Activated CD4-positive, alpha-beta T cell treated with anti-CD3 and anti-CD28 coated beads, Interleukin-2, amount 50 U/mL, for 48 hours (primary cell): ENCODE measurements around the gene ECE2.
"Not testable (repeated sequence)": the region's sequence is repeated elsewhere in the genome, so short reads cannot be mapped to it uniquely, and the experiment has no call there.

Experiments
- DNase-seq, 2 experiments: peaks; one replicate each; pipeline ENCODE4 v3.0.0-alpha.2; 2020

Gene ECE2

DNA sequence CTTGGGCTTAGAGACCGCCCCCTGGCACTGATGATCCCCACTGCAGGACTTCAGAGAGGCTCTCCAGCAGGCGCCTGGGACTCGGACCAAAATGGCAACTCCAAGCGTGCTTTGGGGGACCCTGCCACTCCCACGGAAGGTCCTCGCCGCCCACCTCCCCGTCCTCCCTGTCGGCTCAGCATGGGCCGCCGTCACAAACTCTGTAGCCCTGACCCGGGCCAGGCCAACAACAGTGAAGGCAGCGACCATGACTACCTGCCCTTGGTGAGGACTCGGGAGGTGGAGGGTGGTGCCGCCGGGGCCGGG, 34.7 kb upstream of the ECE2 start:
- DNase-seq, result no peak

DNA sequence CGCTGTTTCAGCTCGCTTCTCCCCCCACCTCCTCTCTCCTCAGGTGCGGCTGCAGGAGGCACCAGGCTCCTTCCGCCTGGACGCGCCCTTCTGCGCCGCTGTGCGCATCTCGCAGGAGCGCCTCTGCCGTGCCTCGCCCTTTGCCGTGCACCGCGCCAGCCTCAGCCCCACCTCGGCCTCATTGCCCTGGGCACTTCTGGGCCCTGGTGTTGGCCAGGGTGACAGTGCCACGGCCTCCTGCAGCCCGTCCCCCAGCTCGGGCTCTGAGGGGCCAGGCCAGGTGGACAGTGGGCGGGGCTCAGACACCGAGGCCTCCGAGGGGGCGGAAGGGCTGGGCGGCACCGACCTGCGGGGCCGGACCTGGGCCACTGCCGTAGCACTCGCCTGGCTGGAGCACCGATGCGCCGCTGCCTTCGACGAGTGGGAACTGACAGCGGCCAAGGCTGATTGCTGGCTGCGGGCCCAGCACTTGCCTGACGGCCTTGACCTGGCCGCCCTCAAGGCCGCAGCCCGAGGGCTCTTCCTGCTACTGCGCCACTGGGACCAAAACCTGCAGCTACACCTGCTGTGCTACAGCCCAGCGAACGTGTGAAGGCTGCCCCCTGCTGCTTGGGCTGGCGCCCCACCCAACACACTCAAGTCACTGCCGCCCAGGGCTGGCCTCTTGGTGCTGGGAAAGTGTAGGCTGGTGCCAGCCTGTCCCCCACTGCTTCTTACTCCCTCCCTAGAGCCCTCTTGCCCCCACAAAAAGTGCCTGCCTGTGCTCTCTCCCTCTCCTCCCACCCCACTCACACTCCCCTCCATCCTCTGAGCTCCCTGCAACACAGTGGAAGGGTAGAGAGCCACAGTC, 34.1 kb upstream of the ECE2 start:
- DNase-seq, result no peak

DNA sequence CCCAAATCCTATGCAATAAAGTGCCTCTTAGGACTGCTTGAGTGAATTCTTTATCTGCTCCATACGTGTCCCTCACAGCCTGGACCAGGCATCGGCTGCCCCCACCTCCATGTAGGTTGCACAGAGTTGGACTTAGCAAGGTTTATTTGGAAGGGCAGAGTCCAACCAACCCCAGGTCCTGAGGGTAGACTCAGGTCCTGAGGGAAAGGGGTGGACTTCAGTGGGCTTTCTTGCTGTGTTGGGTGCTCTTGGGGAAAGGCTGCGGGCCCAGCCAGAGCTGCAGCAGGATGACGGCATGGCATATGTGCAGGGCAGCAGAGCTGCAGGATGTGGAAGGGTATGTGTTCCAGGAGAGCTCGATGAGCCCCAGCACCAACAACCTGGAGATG, 33.5 kb upstream of the ECE2 start:
- DNase-seq, result no peak

DNA sequence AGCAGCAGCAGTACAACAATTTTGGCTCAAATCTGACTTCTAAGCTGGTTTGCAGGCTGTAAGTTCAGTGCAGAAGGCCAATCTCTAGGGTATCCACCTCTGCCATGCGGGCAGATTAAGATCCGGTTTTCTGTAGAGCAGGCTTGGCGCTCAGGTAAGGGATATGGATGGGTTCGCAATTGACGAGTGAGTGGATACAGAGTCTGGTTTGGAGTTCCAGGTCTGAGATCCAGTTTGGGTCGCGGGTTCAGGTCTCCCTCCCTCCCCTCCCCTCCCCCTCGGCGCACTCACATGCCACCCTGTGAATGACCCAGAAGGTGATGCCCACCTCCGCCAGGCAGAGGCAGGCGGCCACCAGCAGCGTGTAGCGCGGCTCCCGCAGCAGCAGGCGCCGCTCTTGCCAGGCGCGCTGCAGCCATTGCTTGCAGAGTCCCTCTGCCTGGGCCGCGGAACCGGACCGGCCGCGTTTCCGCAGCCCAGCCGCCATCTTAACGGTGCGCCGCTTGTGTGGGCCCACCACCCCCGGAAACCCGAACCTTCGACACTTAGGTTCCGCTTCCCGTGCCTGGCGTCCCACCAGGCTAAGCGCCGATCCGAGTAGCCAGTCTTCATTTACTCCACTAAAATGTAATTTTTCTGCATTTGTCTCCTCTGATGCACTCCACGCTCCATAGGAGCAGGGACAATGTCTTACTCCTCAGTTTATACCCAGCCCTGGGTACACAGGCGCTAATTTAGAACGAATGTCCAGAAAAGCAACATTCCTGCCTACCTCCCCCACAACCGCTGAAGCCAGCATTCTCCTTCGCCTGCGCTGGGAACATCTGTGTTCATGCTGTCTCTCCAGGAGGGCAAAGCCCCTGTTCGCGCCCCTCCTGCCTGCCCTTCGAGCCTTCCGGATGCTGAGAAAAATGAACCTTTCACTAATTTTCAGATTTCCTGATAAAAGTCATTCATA, 27.1 kb upstream of the ECE2 start, which contains the start of gene ALG3:
Gene ALG3 (minus strand): TSS at position 509 of the 958 bp plus-strand sequence. CDS start 22 bp downstream, at position 487.
- DNase-seq, result peak; percentile 90 to 91

DNA sequence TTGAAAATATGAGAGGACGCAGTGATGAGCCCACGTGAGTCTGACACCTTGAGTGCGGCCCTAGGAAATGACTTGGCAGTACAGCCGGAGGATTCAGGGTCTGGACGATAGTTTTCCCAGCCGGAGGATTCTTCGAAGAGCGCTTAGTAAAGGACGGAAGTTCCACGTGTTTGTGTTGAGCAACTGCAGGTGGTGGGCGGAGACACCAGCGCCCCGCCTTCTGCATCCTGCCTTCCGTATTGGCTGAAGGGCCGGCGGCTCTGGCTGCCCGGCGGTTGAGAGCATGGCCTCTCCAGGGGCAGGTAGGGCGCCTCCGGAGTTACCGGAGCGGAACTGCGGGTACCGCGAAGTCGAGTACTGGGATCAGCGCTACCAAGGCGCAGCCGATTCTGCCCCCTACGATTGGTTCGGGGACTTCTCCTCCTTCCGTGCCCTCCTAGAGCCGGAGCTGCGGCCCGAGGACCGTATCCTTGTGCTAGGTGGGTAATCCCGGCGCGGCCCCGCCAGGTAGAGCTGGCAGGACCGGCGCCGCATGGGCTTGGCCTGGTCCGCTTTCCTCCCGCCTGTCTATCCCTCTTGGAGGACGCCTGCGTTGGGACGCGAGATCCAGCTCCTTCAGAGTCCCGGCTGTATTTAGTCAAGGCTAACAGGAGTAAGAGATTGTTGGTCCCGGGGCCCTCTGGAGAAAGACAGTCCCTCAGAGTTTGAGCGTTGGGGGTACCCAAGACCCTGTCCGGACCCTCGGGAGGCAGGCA, 26.2 kb upstream of the ECE2 start, which contains the start of gene EEF1AKMT4:
Gene EEF1AKMT4 (plus strand): TSS at position 261 of the 755 bp plus-strand sequence. CDS start 23 bp downstream, at position 284.
- DNase-seq, result peak; percentile 96 to 97

DNA sequence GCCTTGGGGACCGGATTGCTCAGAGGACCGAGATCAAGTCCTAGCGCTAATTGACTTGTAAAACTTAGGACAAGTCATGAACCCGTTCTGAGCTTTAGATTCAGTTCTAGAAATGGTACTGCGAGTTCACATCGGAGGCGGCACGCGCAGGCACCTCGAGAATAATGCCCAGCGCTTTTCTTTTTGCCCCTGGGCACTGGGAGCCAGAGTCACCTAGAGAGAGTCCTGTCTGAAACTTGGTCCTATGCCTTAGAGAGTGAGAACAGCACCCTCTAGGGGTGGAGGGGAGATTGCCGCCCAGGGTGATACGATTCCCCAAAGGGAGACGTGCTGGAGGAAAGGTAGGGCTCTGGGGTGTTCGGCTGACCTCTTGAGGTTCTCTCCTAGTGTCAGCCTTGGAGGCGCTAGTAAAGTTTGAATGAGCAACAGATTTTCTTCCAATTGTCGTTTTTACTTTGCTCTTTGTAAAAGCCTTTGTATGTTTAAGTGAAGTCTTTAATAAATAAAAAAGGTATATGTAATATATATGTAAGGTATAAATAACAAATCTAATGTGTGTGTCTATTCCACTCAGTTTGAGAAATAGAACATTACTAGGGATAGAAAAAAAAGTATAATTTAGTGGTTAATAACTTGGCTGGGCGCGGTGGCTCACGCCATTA, 25.5 kb upstream of the ECE2 start:
- peak; percentile 96 to 97 for DNase-seq

DNA sequence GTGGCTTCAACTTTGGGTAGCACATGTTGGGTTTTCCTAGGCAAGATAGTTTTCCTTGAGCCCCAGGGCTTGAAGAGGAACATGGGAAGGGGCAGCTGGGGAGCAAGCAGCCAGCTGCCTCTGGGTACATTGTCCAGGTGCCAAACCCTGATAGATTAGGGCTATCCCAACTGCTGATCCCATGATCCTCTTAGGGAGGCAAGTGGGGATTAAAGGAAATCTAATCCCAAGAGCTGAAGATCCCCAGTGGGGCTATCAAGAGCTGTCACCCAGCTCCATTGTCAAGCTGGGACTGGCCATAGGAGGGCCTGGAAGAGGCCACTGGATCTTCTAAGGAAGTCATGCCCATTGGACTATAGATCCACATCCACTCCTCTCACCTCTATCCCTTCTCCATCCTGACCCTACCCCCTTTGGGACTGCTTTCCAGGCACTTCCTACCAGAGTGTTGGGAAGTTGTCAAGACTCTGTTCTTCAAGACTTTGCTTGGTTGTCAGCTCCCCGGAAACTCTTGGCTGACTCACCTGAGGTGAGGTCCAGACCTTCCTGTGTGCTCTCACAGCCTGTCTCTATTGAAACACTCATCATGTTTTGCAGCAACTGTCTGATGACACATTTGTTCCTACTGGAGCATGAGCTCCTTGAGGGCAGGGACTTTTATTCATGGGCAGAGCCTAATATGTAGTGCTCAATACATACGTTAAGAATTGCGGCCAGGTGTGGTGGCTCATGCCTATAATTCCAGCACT, 20.4 kb upstream of the ECE2 start:
- DNase-seq, result peak in 1 of 2 experiments; percentile 30

DNA sequence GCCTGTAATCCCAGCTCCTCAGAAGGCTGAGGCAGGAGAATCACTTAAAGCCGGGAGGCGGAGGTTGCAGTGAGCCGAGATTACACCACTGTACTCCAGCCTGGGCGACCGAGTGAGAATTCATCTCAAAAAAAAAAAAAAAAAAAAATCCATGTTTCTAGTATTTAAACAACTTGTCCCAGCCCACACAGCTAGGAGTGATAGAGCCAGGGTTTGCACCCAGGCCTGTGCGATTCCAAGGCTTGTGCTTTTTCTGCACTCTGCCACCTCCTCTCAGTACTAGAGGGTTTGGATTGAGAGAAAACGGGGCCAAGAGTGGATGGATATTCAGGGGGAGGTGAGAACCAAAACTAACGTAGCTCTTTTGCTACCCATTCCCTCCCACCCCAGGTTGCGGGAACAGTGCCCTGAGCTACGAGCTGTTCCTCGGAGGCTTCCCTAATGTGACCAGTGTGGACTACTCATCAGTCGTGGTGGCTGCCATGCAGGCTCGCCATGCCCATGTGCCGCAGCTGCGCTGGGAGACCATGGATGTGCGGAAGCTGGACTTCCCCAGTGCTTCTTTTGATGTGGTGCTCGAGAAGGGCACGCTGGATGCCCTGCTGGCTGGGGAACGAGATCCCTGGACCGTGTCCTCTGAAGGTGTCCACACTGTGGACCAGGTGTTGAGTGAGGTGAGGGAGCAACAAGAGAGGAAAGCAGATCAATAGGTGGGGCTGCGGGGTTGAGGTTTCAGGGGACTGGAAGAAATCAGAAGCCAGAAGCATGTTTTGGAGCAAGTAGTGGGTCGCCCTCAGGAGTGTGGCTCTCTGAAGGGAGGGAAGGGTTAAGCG, 18.5 kb upstream of the ECE2 start:
- no peak for DNase-seq

DNA sequence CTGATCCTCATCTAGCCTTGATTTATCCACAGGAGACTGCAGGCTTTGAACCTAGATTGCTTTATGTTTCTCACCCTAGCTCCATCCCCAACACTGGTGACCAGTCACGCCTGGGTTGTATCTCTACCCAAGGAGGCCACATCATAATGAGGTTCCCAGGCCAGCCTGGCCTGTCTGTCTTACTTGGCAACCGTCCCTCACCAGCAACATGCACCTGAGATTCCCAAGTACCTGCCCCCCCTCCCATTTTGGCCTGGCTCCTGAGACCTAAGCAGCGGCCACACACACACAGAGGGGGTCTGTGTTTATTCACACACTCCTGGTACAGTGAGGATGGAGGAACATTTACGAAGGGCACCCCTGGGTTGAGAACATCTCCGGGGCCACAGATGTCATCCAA, 16.9 kb upstream of the ECE2 start:
- DNase-seq, result no peak

DNA sequence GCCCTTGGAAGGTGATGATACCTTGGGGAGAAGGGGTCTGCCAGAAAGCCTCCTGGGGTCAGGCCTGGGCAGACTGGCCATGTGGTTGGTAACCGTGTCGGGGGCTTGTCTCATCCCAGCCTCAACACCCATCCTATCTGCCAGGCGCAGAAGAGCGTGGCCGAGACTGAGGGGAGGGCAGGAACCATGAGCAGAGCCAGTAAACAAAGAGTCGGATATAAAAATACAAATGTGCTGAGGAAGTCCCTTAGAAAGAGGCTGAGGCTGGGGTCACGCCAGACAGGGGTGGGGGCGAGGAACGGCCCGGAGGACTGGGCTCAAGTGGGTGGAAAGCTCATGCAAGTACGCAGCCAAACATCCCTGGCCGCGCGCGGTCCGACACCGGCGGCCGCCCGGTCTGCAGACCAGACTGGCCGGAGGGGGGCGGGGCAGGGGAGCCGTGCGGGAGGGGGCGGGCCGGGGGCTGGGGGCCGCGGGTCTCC, 16.4 kb upstream of the ECE2 start:
- no peak for DNase-seq

DNA sequence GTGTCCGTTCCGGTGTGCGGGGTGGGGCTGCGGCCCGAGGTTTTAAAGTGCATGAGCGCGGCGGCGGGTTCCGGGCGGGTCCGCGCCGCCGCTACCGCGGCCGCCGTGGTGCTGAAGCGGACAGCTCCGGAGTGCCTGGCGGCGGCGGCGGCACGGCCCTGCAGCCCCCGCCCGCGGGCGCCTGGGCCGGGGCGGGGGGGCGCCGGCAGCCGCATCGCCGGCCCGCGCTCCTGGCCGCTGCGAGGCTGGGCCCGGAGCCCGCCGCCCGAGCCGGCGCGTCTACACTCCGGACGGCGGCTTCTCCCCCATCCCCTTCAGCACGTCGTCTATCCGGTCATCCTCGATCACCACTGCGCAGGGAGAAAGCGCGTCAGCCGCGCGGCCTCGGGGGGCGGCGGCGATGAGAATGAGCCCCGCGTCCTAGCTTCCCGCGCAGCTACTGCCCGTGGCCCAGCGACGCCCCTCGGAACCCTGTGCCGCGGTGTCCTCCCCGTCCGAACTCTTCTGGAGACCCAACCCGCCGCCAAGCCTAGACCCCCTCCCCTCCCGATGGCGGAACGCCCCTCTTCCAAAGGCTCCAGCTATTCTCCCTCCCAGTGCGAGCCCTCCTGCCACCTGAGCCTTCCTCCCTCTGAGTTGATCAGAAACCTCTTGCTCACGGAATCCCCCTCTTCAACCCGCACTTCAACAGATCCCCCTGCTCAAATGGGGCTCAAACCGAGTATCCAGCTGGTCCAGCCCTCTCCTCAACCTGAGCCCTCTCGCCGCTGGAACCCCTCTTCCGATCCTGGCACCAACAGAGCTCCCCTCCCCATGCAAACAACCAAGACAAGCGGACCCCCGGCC, 15.7 kb upstream of the ECE2 start:
- peak; percentile 37 to 38 for DNase-seq

DNA sequence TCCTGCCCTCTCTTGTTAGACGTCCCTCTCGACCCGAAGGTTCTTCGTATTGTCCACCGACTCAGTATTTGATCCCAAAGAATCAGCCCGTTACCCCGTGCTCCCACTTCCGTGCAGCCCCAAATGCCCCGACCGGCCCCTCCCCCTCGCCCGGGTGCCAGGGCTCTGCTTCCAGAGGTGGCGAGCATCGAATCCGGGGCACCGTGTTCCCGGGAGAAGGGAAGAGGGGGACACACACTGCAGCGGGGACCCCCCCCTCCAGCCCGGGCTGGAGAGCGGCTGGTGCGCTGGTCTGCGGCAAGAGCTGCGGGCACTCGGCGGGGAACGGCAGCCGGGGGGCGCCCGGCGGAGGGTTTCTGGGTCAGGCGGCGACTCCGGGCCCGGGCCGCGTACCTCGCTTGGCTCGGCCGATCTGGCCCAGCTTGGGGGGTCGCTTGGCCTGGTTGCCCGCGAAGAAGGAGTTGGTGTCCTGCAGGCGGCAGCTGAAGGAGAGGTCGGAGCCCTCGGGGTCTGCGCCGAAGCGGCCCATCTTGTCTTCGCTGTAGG, 15.0 kb upstream of the ECE2 start:
- peak in 1 of 2 experiments; percentile 13 for DNase-seq

DNA sequence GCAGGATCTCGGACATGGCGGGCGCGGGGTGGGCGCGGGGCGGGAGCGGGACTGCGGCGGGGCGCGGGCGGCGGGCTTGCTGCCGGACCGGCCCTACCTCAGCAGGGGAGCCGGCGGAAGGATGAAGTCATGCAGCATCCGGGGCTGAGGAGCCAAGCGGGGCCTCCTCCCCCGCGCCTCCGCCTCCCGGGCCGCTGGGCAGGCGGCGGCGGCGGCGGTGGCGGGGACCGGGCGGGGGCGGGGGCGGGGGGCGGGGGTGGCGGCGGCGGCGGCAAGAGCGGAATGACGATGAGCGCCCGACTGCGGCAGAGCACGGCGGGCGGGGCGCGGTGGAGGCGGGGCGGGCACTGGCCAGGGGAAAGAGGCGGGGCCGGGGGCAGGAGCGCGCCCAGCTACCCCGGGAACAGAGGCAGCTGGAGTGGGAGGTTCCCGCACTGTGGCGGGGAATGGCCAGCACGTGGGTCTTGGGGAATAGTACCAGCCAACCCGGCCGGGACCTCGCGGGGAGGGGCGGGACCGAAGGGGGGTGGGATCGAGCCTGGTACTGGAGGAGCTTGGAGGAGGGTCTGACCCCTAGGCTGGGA, 14.5 kb upstream of the ECE2 start, which contains the start of gene CAMK2N2:
Gene CAMK2N2 (minus strand): TSS at position 284 of the 584 bp plus-strand sequence. CDS start 268 bp downstream, at position 16.
- DNase-seq, result peak; percentile 67 to 70

DNA sequence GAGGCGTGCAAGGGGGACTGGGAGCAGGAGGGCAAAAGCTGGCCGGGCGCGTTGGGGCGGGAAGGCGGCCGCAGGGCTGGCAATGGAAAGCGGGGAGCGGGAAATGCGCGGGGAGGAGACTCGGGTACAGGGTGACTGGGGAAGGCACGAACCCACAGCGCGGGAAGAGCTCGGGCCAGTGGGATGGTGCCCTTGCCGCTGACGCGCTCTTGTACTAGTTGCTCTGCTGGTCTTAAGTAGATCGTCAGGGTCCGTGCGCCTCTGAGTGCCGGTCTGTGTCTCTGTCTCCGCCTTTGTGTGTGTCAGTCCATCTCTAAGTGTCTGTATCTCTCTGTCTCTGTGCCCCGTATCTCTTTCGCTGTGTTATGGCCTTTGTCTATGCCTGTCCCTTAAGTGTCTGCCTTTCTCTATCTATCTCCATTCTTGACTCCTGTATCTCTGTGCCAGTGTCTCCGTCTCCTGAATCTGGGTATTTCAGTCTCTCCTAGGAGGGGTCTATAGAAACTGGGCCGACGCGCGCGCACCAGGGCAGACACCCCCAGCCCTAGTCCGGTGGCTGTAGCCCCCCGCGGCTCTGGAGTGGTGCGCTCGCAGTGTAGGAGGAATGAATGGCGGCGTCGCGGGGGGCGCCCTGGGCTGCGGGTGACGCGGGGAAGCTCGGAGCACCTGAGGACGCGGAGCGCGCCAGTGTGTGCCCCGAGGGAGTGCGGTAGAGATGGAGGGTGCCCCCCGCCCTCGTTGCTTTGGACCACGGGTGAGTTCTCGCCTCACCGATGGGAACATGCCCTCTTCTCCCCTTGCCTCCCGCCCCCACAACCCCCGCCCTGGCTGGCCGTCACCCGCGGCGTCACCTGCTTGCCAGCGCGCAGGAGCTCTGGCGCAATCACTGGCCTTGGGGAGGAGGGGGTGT, 13.7 kb upstream of the ECE2 start:
- DNase-seq, result peak; percentile 27 to 41

DNA sequence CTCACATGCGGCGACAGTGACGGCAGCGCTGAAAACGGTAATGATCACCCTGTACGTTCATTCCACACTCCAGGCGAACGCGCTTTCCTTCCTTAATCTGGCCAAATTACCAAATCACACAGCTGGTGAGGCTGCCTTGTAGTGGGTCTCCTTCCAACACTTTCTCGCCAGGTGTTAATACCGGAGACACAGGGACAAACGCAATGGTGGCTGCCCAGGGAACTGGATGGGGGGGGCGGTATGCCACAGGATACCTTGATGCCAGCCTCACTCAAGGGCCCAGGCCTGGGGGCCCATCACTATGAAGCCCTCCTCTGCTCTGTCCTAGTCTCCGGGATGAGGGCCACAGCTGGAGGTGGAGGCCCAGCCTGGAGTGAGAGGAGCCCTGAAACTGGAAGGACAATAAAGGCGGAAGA, 13.1 kb upstream of the ECE2 start:
- no peak for DNase-seq

DNA sequence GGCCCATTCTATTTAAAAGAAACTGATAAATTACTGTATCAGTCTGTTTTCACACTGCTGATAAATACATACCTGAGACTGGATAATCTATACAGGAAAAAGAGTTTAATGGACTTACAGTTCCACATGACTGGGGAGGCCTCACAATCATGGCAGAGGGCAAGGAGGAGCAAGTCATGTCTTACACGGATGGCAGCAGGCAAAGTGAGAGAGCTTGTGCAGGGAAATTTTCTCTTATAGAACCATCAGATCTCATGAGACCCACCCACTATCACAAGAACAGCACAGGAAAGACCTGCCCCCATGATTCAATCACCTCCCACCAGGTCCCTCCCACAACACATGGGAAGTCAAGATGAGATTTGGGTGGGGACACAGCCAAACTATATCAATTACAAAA, 8.6 kb upstream of the ECE2 start:
- not testable (repeated sequence) for DNase-seq

DNA sequence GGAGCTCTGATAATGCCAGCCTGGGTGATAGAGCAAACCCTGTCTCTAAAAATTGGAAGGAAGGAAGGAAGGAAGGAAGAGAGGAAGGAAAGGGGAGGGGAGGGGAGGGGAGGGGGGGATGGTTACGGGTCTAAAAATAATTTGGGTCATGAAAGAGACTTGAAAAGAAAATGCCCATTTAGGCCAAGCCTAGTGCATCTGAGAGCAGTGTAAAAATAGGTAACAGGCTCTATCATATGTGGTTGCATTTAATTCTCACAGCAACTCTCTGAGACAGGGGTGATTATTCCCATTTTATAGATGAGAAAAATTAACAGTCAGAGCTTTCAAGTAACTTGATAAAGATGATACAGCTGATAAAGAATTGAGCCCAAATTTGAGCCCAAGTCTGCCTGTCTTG, 3.6 kb upstream of the ECE2 start:
- DNase-seq, result no peak

DNA sequence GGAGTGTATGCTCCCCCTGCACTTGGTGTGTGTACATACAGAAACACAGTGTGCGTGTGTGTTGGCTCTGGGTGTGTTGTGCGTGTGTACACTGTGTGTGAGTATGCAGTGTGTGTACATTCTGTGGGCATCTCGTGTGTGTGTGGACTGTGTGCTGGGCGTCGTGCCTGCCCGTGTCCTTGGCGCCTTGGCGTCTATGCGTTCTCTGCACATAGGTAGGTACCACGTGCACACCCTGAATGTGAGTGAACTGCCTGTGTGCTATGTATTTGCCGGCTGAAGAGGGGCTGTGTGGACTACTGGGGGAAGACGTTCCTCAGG, 481 bp upstream of the ECE2 start:
- DNase-seq, result no peak
